NB4 (cell line): ENCODE data around the gene CXCR4.

Source experiments
- DNase-seq: peaks from one replicate; pipeline ENCODE4 v3.0.0; 2010; ENCODE audit warnings: low read depth
- H3K4me3 ChIP-seq: one replicate; pipeline ENCODE4 v1.5.1; 2011; ENCODE audit warnings: mild to moderate bottlenecking, low read depth, low read length, moderate library complexity
- MYC ChIP-seq: IDR thresholded peaks from 2 replicates; pipeline ENCODE4 v1.6.1; 2011; ENCODE audit warnings: low read depth, low read length
- POLR2A ChIP-seq: IDR thresholded peaks from 2 replicates; pipeline ENCODE4 v1.6.1; 2011; ENCODE audit warnings: mild to moderate bottlenecking; ENCODE audit not compliant: insufficient read length; ENCODE audit errors: extremely low read depth
- TF ChIP-seq, protein P1 (sequence below): IDR thresholded peaks from one replicate; pipeline ENCODE4 v1.5.1; 2012; ENCODE audit warnings: low read depth, low read length
- TF ChIP-seq, protein P2 (sequence below): IDR thresholded peaks from 2 replicates; pipeline ENCODE4 v1.6.1; 2011; ENCODE audit warnings: low read depth, low read length

CXCR4 gene

DNA sequence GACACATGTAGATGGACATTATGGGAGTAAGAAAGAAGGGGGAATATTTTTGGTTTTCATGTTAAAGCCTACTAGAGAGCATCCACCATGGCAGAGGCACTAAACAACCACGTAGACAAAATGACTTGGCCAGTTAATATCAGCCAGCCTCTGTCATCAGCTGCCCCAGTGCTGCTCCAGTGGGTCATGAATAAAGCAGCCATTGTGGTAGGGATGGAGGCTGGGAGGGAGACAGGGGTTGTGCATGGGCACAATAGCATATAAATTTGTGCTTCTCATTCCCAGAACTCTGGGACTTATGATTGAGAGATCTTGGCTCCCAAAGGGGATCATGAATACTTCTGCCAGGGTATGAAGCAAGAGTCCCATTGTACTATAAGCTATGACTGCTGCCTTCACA lies 31.1 kb upstream of the CXCR4 start:
- H3K4me3 ChIP-seq: no peak overlapping the region
- no peak for DNase-seq
- TF ChIP-seq, protein P1, sequence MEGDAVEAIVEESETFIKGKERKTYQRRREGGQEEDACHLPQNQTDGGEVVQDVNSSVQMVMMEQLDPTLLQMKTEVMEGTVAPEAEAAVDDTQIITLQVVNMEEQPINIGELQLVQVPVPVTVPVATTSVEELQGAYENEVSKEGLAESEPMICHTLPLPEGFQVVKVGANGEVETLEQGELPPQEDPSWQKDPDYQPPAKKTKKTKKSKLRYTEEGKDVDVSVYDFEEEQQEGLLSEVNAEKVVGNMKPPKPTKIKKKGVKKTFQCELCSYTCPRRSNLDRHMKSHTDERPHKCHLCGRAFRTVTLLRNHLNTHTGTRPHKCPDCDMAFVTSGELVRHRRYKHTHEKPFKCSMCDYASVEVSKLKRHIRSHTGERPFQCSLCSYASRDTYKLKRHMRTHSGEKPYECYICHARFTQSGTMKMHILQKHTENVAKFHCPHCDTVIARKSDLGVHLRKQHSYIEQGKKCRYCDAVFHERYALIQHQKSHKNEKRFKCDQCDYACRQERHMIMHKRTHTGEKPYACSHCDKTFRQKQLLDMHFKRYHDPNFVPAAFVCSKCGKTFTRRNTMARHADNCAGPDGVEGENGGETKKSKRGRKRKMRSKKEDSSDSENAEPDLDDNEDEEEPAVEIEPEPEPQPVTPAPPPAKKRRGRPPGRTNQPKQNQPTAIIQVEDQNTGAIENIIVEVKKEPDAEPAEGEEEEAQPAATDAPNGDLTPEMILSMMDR: no peak

DNA sequence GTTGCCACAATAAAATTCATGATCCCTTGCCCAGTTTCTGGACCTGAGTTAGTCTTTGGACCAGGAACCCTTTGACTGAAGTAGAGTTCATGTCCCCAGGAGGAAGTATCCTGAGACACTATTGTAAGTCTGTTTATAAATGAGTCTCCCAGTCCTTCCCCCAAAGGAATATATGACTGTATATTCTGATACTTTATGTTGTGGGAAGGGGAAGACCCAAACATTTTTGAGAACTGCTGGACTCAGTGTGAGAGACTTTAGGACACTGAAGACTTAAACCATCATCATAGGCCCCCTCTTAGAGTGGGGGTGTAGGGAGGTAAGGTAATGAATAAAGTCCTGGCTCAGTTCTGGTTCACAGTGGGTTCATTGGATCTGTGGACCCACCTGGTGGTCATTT lies 28.6 kb upstream of the CXCR4 start:
- H3K4me3 ChIP-seq: no peak overlapping the region
- TF ChIP-seq MYC: no peak
- TF ChIP-seq POLR2A: no peak
- TF ChIP-seq, protein P1: no peak
- TF ChIP-seq, protein P2, sequence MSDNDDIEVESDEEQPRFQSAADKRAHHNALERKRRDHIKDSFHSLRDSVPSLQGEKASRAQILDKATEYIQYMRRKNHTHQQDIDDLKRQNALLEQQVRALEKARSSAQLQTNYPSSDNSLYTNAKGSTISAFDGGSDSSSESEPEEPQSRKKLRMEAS: no peak
- no peak for DNase-seq

DNA sequence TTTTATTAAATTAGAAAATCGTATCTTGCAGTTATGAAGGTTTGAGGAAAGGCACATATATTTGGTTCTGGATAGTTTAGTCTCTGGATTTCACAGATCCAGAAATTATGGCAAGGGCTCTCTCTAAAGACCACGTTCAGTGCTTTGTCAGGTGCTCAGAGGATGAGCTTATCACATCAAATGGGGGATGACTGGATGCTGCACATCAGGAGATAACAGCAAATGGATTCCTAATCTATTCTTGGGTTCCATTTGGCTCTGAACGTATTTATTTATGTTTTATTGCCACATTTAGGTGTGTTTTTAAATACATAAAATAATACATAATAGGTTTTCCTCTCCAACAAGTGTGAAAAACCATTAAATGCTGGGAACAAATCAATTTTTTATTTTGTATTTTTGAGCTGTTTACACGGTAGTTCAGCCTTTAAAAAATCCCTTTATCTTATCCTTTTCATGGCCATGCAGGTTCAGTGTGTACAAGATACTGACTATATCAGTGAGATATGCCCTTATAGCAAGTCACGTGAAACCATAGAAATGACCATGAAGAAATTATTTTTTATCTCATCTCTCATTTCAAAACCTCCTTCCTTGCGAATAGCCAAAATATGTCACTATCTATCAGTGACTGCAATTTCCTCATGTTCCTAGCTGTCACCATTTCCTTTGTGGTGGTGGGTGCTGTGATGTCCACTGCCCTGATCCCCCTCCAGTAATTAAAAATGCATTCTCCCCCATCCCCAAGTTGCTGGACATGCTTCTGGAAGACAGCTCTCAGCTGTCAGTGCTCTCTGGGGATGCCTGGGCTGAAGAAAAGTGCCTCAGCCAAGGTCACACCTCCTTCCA lies 25.9 kb upstream of the CXCR4 start:
- TF ChIP-seq, protein P1: no peak
- TF ChIP-seq MYC (no peak), POLR2A (no peak)
- TF ChIP-seq, protein P2: no peak
- no peak overlapping the region for H3K4me3 ChIP-seq
- no peak for DNase-seq

DNA sequence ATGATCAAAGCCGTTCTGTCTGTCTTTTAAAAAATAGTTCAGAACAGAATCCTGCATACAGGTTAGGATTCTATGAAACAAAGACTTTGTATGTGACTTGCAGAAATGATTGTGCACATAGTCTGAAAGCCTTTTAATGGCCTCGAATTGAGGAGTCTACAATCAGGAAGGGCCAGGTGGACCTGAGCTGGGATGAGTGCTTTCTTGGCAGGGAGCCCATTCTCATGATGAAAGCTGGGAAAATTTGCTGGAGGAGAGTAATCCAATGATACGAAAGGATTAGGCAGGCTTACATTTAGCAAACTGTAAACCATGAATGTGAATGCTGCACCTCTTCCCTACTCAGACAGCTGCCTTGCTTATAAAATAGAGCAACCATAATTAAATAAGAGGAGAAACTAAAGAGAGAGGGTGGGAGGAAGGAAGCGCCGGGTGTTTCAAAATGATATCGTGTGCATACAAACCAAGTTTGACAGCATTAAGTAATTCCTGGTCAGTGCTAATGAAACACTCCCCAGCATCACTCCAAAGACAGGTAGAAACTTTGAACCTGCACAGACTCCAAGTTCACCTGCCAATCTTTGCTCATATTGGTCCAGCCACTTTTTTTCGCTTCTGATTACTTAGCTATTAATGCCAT lies 23.7 kb upstream of the CXCR4 start:
- H3K4me3 ChIP-seq: no peak overlapping the region
- DNase-seq: peak; percentile 70
- TF ChIP-seq, protein P2: 0 out of 2 replicates have a peak, but pooled peaks have one; percentile 18
- no peak for TF ChIP-seq POLR2A

DNA sequence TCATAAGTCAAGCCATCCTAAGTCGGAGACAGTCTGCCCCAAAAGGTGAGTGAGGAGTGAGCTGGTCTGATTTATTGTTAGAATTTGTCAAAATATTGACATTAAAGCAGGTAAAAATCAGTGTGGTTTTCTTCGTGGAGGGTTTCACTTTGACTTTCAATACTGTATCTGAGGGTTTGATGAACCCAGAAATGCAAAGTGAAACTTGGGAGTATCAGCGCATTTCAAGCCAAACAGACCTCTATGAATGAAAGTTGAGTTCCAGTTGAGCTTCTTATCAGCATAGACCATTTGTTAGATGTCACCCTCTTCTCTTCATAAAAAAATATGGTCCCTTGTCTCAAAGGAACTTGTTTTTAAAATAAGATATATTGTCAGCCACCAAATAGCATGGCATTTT lies 21.7 kb upstream of the CXCR4 start:
- TF ChIP-seq MYC (no peak), POLR2A (no peak)
- TF ChIP-seq, protein P1: no peak
- TF ChIP-seq, protein P2: no peak
- DNase-seq: no peak
- no peak overlapping the region for H3K4me3 ChIP-seq

DNA sequence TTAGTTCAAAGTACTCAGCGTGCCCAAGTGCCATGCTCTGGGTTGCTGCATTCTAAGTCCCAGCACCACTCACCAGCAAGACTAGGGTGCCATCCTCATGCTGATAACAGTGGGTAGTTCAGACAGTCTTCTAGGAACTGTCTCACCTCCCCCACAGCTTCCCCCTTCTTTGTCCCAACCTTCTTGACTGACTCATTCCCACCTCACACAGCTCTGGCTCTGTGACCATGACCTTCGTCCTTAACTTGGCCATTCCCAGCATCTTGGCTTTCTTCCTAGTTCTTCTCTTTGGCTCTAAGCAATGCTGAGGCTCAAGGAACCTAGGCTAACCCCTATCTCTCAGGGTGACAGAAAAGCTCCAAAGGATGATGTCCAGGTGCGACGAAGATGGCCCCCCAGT lies 20.0 kb upstream of the CXCR4 start:
- TF ChIP-seq, protein P1: no peak
- TF ChIP-seq MYC: no peak
- H3K4me3 ChIP-seq: no peak overlapping the region
- DNase-seq: peak; percentile 64
